Stimulated activated CD4-positive, alpha-beta T cell treated with anti-CD3 and anti-CD28 coated beads, Interleukin-15, amount 100 ng/mL, for 24 hours (primary cell): ENCODE results near the gene FOXP1.
"Not testable (repeated sequence)": the region's sequence is repeated elsewhere in the genome, so short reads cannot be mapped to it uniquely, and the experiment has no call there.

ENCODE experiments used
- DNase-seq: peaks from one replicate; pipeline ENCODE4 v3.0.0-alpha.2; 2020

The FOXP1 gene

DNA sequence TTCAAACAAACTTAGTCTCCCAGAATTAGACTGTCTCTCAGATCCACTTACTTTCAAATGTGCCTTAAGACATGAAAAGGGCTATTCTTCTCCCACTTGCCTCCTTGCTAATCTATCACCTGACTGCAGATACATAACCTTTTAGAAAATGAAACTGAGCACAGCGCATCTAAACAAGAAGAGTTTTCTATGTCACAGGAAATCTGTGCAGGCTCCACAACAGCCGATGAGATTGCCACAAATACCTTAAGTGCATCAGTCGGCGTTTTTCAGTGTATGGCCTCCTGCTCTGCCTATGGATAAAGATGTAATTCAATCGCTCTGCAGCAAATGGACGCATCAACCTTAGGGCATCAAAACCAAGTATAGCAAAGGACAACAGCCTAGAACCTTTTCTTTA lies 544.2 kb downstream of the FOXP1 start:
- DNase-seq: no peak

DNA sequence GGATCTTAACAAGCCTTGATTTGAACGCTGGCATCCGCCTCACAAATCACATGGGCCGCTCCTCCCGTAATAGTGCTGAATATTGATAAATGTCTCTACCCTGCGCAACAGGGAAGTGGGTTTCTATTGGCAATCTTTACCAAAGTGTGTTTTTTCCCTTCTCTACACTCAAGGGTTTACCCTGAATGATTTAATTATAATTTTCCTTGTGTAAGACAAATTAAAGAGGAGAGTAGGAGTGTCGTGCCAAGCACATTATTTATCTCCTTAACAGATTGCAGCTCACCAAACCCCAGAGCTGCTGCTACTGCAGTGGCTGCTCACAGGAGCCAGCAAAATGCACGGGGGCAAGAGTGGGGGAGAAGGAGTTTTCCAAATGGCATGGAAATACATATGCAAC lies 545.8 kb downstream of the FOXP1 start:
- no peak for DNase-seq

DNA sequence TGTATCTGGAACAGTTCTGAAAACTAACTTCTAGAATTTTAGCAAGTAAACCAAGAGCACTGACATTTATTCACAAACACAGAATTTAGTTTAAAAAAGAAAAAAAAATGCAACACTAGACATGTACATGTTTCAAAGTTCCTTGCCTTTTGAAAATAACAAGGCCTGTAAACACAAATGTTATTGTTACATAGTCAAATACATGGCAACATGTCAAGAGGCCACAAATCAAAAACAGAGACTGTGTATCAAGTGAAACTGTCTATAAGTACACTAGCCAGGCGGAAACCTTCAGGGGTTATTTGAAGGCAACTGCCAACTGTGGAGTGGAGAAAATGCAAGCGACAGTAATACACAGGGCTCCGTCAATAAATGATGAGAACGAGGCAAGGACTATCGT lies 547.6 kb downstream of the FOXP1 start:
- DNase-seq: no peak

DNA sequence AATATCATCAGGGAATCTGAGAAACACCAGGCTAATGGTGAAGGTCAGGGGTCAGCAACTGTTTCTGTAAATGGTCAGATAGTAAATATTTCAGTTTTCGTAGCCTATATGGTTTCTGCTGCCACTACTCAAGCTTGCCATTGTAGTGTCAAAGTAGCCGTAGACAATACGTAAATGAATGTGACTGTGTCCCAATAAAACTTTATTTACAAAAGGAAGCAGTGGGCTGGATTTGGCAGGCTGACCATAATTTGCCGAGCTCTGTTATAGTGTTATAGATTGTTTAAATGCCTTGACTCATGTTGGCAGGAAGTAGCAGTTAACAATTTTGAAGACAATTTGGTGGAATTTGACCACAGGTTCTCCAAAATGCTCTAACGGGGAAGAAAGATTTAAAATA lies 548.2 kb downstream of the FOXP1 start:
- no peak for DNase-seq

DNA sequence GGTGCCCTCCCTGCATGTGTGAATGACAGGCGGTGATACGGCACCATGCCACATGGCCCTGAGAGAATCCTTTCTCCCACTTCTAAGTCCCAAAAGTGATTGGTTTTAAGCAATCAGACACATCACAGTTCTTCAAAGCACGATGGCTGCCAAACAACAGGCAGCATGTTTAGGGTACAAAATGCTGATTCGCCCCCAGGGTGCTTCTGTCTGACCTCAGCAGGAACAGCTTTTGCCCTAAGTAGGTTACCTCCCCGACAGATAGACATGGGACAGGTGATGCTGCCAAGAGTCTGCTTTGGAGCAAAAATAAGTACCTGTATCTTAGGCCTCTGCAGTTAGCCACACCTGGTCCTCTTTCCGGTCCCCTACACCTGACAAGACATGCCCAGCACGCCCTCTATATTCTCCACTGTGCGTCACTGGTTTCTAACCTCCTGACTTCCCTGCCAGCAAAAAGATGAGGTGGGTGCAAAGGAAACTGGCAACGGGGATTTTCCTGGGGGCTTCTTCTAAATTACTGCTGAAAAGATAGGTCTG lies 549.8 kb downstream of the FOXP1 start:
- DNase-seq: no peak

DNA sequence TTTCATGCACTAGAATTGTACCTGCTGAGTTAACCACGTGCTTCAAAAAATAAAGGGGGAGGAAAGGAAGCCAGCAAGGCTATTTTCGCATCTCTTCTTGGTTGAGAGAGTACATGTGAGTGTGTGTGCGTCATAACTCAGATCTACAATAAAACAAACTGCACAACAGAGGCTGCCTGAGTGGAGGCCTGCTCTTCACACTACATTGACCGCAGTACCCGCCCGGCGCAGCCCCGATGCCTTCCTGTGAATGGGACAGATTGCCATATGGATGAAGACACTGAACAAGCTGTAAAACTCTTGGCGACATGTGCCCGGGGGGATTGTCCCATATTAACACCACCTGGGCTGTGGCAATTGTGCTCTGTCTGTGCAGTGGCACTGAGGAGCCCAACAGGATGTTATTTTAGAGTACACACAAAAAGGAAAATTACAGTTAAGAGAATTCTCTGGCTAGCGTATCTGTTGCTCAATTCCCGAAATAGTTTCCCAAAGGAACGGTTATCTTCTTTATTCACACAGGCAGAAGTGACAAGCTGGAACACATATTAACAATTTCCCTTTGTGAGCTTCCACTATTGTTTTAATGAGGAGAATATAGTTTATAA lies 551.5 kb downstream of the FOXP1 start:
- DNase-seq: no peak

DNA sequence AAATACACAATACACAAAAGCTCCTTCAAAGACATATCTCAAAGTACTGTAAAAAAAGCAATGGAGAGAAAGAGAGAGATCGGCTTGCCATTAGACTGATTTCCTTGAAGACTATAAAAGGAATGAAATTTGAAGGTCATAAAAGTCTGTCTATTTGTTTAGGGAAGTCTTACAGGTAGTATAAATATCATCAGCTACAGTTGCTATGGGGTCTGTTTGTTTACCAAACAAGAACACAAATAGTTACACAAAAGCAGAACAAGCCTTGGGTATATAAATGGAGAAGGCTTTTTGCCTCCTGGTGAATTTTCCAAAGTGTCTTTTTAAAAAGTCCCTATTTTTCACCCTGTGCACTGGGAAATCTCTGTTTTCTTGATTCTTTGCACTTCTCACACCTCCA lies 552.3 kb downstream of the FOXP1 start:
- DNase-seq: no peak

DNA sequence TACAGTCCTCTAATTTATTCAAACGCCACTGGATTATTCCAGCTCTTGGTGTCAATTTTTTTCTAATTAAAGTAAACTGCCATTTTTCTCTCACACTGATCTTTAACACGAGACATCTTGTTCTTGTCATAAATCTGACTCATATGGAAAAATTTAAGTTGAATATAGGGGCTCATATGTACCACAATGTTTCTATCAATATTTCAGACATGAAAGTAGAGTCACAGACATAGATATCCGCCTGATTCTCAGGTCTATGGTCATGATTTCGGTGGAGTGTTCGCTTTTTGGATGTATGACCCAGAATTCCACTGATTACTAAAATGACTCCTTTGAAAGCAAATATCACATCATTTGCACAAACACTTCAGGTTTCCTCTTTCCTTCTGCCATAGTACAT lies 552.8 kb downstream of the FOXP1 start:
- no peak for DNase-seq

DNA sequence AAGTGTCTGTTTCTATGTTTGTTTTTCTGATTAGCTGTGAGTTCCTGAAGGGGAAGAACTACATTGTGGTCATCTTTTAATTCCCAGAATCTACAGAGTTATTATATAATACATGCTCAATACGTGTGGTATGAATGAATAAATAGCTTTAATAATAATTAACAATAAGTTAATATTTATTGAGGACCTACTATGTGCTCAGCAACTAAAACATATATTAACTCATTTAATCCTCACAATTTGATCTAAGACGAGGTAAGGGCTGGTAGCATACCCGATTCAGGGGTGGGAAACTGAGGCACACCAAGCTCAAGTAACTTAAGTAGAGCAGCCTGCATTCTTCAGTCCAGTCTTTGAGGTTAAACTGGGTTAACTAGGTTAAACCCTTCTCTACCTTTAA lies 553.8 kb downstream of the FOXP1 start:
- DNase-seq: no peak

DNA sequence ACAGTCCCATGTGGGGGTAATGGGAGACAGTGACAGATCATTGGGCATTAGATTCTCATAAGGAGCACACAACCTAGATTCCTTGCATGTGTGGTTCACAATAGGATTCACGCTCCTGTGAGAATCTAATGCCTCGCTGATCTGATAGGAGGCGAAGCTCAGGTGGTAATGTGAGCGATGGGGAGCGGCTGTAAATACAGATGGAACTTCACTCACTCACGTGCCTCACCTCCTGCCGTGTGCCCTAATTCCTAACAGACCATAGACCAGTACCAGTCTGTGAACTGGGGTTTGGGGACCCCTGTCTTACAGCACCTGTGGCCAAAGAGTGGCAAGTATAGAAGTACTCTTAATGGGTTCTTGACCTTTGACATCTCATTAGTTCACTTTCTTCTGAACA lies 554.7 kb downstream of the FOXP1 start:
- DNase-seq: no peak

DNA sequence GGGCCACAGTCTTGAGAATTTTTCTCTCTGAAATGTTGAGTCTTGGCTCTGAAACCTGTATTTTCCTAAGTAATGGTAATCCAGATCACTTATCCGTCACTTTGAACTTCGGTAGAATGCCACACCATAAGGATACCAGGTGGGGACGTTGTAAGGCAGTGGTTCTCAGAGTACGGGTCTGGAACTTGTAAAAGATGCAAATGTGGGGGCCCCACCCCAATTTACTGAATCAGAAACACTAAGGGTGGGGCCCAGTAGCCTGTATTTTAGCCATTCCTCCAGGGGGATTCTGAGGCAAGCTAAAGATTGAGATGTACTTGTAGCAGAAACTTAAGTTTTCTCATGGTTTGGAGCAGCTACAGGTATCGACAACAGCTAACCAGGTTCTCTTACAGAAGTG lies 555.3 kb downstream of the FOXP1 start:
- no peak for DNase-seq

DNA sequence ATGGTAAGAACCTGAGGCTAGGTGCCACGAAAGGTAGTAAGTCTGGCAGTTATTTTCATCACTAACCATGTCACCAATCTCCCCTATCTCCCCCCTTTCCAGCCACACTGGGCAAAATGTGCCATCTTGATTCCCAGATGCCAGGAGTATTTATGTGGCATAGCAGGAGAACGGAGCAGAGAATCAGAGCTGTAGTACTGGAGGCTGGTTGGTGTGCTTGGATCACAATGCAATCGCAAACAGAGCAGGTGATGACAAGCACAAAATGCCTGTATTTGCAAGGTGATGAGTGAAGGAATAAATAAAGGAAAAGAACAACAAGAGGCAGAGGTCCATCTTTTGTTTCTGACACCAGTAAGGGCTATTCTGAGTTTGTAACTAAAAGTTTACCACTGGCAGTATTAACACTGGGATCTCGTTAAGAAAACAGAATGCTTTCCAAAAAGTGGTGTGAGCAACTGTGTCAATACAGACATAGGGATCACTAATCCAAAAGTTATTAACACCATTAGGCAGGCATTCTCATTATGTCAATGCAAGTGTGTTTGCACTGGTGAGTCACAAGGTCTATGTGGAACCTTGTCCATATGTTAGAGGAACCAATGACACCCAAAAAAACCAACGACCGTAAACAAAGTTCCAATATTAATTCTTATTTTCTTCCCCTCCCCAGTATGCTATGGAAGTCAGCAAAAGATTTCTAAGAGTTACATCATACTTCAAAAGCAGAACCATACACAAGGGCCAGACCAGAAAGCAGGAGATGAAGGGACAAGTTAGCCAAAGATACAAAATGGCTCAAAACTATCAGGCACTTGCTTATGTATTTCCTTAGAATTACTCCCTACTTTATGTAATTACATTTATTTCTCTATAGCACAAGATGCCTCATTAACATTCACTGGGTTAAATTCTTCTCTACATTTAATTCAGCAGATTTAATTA lies 556.6 kb downstream of the FOXP1 start:
- DNase-seq: no peak

DNA sequence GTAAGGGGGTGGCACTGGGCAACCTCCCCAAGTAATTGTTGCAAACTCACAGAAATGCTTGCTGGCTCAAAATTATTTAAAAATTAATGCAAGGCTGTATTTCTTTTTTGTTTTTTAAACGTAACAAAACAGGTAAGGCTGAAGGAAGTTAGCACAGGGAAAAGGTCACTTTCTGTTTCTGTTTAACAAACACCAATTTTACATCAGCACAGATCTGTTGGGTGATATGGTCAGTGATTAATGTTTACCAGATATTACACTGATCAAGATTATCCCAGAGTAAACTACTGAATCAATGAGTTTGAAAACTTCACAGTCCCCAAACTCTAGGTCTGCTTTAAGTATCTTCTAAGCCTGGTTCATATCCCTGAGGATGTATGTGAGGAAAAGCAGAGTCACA lies 558.0 kb downstream of the FOXP1 start:
- no peak for DNase-seq

DNA sequence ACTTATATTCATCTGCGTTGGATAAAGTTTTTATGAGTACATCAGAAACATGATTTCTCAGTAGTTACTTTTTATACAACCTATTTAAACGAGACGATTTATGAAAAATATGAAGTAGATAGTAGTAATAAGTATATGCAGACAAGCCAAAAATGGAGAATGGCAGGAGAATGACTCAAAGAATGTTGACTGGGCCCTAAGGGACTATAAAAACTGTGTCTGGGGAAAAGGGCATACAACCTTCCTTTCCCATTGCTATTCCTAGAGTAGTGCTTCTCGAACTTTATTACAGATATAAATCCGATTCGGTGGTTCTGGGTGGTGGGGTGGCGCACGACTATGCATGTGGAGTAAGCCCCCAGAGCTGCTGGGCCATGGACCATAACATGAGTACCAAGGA lies 558.5 kb downstream of the FOXP1 start:
- no peak for DNase-seq

DNA sequence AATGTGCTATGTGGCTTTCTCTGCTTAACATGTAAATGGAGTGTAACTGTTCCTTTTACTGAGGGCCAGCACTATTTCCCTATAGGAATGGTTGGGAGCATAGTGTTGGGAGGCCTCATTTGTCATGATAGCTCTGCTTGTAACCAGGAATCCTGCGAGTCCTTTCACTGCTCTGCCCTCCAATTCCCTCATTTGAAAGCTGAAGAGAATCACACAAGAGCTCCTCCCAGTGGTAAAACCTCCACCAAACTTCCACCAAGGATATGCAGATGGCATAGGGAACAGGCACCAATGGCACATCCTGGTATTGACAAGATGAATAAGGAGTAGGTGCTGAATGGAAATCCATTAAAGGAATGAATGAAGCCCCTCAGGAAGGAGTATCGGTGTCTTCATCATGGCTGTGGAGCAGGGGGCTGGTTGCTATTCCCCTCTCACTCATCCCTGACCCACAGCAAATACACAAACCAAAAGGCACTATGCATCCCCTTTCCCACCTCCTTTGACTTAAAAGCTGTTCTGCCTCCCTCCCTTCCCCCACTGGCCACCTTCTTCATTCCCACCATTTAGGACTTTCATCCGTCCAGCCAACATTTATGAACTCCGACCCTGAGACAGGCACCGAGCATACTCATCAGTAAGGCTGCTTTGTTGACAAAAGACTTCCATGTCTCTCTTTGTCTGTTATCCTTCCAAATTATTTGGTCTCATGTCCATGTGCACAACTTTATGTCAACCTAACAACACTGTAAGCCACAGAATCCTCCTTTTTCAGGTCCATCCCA lies 560.8 kb downstream of the FOXP1 start:
- DNase-seq: no peak

DNA sequence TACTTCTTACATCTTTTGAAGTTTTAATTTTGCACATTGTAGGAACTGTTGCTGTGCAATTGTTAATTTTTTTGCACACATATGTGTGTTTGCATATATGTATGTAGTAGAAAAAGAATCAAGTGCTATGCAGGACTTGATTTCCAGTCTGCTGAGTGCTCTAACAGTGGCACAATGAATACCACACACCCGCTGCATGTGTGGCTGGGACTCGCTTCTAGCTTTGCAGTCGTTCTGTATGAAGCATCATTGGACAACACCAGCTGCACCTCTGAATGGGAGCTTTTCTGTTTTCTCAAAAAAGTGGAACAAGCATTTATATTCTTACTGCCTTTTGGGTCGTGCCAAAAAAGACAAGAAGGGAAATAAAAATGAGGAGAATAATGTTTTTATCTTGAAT lies 564.7 kb downstream of the FOXP1 start:
- DNase-seq: no peak

DNA sequence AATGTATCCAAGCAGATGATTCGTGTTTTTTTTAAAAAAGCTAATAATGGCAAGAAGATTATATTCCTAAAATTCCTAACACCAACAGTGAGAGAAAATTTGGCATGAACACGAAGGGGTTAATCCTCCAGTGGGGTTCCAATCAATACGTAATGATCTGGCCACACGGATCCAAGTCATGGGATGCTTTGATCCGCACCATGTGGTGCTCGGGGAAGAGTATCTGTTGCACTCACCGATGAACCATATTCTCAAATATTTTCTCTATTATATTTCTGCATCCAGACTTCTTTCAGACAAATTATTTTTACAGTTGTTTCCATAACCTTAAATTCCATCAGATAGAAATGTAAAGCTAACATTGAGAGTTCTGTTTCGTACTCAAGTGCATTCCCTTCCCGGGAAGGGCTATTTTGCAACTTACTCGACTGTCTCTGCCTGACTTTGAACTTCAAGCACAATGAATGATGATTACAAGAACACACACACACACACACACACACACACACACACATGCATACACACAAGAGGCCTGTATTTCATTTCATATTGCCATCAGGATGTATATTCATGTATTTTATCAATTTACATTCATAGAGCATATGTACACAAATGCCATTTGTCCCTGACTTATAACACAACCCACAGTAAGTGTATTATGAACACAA lies 567.2 kb downstream of the FOXP1 start:
- DNase-seq: no peak

DNA sequence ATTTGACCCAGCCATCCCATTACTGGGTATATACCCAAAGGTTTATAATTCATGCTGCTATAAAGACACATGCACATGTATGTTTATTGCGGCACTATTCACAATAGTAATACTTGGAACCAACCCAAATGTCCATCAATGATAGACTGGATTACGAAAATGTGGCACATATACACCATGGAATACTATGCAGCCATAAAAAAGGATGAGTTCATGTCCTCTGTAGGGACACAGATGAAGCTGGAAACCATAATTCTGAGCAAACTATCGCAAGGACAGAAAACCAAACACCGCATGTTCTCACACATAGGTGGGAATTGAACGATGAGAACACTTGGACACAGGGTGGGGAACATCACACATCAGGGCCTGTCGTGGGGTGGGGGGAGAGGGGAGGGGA lies 568.9 kb downstream of the FOXP1 start:
- DNase-seq: not testable (repeated sequence)

DNA sequence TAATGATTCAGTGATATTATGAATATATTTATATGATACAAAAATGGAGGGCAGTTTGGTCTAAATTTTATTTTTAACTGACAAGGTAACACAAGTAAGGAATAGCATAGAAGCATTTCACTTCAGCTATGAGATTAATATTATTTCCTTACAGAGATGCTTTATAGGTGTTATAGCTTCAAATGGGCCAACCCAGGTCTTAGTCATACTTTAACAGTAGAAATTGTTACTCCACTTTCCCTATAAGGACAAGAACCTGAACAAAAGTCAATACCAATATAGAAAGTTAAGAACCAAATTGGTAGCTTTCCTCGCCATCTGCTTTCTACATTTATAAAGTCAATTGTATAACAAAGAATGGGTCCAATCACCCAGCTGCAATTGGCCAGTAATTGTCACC lies 570.6 kb downstream of the FOXP1 start:
- no peak for DNase-seq

DNA sequence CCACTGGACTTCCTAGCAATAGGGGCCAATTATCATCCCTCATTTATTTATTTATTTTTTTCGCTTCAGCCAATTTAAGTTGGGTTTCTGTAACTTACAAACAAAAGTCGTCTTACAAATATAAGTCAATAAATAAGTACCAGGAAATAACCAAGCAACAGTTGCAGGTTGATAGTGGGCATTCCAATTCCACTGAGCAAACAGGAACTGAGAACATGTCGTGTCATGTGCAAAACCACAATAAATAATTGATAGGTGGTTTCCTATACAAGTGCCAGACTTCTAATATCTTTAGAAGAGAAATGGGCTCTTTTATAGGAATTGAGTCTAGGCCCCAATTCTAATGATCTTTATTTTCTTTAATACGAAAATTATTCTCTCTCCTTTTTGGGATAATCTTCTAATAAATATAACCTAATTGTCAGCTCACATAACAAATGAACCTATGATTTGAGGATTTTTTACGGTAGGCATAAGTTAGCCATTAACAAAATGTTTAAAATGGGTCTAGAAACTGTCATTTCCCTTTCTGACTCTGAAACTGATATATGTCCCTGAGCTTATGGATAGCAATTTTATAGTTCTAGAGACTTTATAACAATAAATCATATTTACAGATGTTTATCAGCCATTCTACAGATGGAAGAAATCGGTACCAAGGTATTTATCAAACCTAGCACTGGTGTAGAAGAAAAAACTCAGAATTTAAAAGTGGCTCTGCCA lies 571.8 kb downstream of the FOXP1 start:
- no peak for DNase-seq

DNA sequence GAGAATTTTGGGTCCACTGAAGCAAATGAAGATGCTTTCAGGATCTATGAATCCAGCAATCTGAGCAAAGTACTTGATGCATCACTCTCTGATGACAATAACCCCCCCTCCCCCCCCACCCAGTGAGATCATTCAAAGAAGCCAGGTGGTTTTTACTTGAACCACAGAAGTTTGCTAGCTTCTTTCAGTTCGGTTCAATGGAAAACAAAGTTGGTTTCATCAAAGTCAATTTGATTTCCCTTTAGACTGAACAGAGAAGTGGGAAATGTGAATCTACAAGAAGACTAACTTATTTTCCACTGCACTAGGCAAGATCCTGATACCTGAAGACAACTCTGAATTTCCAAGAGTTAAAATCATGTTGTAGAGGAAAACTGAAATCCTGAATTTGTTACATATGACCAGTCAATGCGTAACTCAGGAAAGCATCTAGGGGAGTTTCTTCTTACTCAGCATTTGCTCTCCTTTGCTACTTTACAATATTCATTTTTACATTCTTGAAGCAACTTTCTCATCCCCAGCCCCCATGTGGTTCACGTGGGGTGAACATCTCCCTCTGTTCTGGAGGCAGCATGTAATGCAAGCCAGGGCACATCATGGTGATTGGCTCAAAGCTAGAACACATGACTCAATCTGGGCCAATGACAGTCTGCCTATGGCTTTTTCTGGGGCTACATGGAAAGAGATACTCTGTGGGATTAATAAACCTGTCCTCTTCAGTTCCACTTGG lies 572.6 kb downstream of the FOXP1 start:
- DNase-seq: peak; percentile 83
